ENCODE data around the gene CHD3.

CHD3 gene

DNA sequence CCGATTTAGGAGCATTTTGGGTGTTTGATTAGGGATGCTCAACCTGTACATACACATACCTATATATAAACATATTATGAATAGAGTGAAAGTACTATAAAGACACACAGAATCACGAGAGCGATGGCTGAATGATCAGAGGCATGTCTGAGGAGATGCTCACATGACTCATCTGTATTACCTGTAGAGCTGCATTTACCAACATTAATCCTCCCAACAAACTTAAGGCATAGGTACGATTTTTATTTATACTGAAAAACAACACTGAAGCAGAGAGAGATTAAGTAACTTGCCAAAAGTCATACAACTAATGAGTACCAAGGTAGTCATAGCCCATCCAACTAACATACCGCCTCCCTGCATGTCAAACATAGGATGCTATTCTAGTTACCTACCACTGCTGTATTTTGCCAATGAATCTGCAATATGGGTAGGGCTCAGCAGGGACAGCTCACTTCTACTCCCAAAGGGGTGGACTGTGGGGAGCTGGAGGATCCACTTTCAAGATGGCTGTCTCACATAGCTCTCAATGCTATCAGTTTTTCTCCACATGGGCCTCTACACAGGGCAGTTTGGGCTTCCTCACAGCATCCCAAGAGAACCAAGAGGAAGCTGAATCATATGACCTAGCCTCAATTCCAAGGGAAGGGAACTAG is 23.5 kb upstream of the CHD3 start:
- no peaks in the 10 kb centered on the region for H3K9me2 ChIP-seq (ENCODE audit: low read depth, low read length)
- H3K4me3 ChIP-seq (ENCODE audit: low read depth, low read length, poor library complexity, severe bottlenecking) = no peak overlapping the region

DNA sequence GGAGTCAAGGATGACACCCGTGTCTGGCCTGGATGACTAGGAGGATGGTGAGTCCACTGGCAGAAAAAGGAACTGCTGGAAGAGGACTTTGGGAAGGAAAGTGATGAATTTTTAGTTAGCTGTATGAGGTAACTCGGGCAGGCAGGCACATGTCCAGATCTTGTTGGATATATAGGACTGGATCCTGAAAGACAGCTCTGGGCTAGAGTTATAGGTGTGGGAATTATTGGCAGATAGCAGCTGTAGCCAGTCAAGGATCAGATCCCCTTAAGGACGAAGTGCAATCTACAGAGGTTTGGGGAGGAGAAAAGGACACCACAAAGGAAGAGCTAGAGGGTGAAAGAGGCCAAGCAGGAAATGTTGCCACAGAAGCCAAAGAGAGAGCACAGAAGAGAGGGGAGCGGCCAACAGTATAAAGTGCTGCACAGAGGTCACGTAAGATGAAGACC is 20.7 kb upstream of the CHD3 start:
- H3K9ac ChIP-seq (ENCODE audit: low read length) = no peak overlapping the region

More for the DNA sequence above, 23.5 kb upstream of the CHD3 start:
- H4K20me1 ChIP-seq (ENCODE audit: insufficient read depth, low read length) = no peaks in the 10 kb centered on the region
- H3K9me3 ChIP-seq (ENCODE audit: low read length) = no peaks in the 10 kb centered on the region
- no peak overlapping the region for H2AFZ ChIP-seq (ENCODE audit: low read length)
- no peak overlapping the region for H3K9ac ChIP-seq (ENCODE audit: low read length)
- no peaks in the 10 kb centered on the region for H3K79me2 ChIP-seq (ENCODE audit: insufficient read depth, low read length)
- H3K27ac ChIP-seq (ENCODE audit: low read depth, low read length, poor library complexity, severe bottlenecking) = no peak overlapping the region
- H3K4me2 ChIP-seq (ENCODE audit: low read length) = no peak overlapping the region
- H3F3A ChIP-seq (ENCODE audit: insufficient read depth, low read length) = no peaks in the 10 kb centered on the region
- peaks cover 55% of the 10 kb centered on the region for H3K36me3 ChIP-seq (ENCODE audit: insufficient read depth, low read length)
- H3K4me1 ChIP-seq (ENCODE audit: insufficient read depth, low read length, severe bottlenecking) = peaks cover 8% of the 10 kb centered on the region
- no peaks in the 10 kb centered on the region for H3K27me3 ChIP-seq (ENCODE audit: insufficient read depth, low read length)
- no peak for TF ChIP-seq EZH2 (IDR thresholded peaks at IDR 0.05; ENCODE audit: borderline replicate concordance, low read length)
- TF ChIP-seq, protein P1, sequence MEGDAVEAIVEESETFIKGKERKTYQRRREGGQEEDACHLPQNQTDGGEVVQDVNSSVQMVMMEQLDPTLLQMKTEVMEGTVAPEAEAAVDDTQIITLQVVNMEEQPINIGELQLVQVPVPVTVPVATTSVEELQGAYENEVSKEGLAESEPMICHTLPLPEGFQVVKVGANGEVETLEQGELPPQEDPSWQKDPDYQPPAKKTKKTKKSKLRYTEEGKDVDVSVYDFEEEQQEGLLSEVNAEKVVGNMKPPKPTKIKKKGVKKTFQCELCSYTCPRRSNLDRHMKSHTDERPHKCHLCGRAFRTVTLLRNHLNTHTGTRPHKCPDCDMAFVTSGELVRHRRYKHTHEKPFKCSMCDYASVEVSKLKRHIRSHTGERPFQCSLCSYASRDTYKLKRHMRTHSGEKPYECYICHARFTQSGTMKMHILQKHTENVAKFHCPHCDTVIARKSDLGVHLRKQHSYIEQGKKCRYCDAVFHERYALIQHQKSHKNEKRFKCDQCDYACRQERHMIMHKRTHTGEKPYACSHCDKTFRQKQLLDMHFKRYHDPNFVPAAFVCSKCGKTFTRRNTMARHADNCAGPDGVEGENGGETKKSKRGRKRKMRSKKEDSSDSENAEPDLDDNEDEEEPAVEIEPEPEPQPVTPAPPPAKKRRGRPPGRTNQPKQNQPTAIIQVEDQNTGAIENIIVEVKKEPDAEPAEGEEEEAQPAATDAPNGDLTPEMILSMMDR (IDR thresholded peaks at IDR 0.05; ENCODE audit: low read length) = no peak

DNA sequence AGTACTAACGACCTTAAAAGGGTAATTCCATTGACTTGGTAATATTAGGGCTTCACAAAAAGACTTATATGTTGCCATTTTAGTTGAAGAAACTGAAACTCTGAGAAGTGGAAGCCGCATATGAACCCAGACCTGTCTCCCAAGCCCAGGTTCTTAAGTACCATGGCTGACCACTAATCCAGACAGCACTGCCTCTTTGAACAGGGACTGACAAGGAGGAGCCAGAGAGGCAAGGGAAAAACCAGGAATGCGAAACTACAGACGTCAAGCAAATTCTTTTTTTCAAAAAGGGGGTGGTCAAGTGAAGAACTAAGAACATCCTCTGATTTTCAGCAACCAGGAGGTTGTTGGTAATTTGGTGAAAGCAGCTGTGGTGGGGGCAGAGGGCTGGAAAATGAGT is 15.5 kb upstream of the CHD3 start:
- no peak overlapping the region for H3K4me3 ChIP-seq (ENCODE audit: low read depth, low read length, poor library complexity, severe bottlenecking)
- H3K9ac ChIP-seq (ENCODE audit: low read length) = no peak overlapping the region
- TF ChIP-seq, protein P1 (IDR thresholded peaks at IDR 0.05; ENCODE audit: low read length) = no peak
- no peak for TF ChIP-seq EZH2 (IDR thresholded peaks at IDR 0.05; ENCODE audit: borderline replicate concordance, low read length)
- no peaks in the 10 kb centered on the region for H4K20me1 ChIP-seq (ENCODE audit: insufficient read depth, low read length)
- peaks cover 46% of the 10 kb centered on the region for H3K36me3 ChIP-seq (ENCODE audit: insufficient read depth, low read length)
- H3K4me2 ChIP-seq (ENCODE audit: low read length) = no peak overlapping the region
- H3K4me1 ChIP-seq (ENCODE audit: insufficient read depth, low read length, severe bottlenecking) = no peaks in the 10 kb centered on the region
- no peaks in the 10 kb centered on the region for H3K27me3 ChIP-seq (ENCODE audit: insufficient read depth, low read length)
- no peaks in the 10 kb centered on the region for H3K9me3 ChIP-seq (ENCODE audit: low read length)
- H2AFZ ChIP-seq (ENCODE audit: low read length) = no peak overlapping the region
- H3K79me2 ChIP-seq (ENCODE audit: insufficient read depth, low read length) = no peaks in the 10 kb centered on the region
- H3K27ac ChIP-seq (ENCODE audit: low read depth, low read length, poor library complexity, severe bottlenecking) = no peak overlapping the region
- H3F3A ChIP-seq (ENCODE audit: insufficient read depth, low read length) = no peaks in the 10 kb centered on the region
- H3K9me2 ChIP-seq (ENCODE audit: low read depth, low read length) = no peaks in the 10 kb centered on the region

More for the DNA sequence above, 20.7 kb upstream of the CHD3 start:
- Histone ChIP-seq H3K9me2 (ENCODE audit: low read depth, low read length) (no peaks in the 10 kb centered on the region), H3K4me2 (ENCODE audit: low read length) (no peak overlapping the region), H3K4me3 (ENCODE audit: low read depth, low read length, poor library complexity, severe bottlenecking) (no peak overlapping the region), H3K79me2 (ENCODE audit: insufficient read depth, low read length) (no peaks in the 10 kb centered on the region), H3K36me3 (ENCODE audit: insufficient read depth, low read length) (peaks cover 44% of the 10 kb centered on the region), H3K4me1 (ENCODE audit: insufficient read depth, low read length, severe bottlenecking) (peaks cover 5% of the 10 kb centered on the region), H3K27ac (ENCODE audit: low read depth, low read length, poor library complexity, severe bottlenecking) (no peak overlapping the region), H4K20me1 (ENCODE audit: insufficient read depth, low read length) (no peaks in the 10 kb centered on the region), H3K9me3 (ENCODE audit: low read length) (no peaks in the 10 kb centered on the region), H2AFZ (ENCODE audit: low read length) (no peak overlapping the region), H3F3A (ENCODE audit: insufficient read depth, low read length) (no peaks in the 10 kb centered on the region), H3K27me3 (ENCODE audit: insufficient read depth, low read length) (no peaks in the 10 kb centered on the region)
- no peak for TF ChIP-seq EZH2 (IDR thresholded peaks at IDR 0.05; ENCODE audit: borderline replicate concordance, low read length)
- TF ChIP-seq, protein P1 (IDR thresholded peaks at IDR 0.05; ENCODE audit: low read length) = no peak

Data from OCI-LY1 (cell line).